HCT116 (cell line): ENCODE measurements around the gene DTNB.

Experiments
- CTCF ChIP-seq, 3 experiments: fragments of 200-600 bp in 1 of 3; sonication (generic) in 1 of 3; IDR thresholded peaks in 2 of 3; conservative IDR thresholded peaks in 1 of 3; 2 replicates each; pipeline ENCODE4 v1.5.1; 2012 to 2017; ENCODE audit warnings: low read depth in 2 of 3, low read length in 2 of 3, antibody characterized with exemption in 1 of 3, borderline replicate concordance in 1 of 3, control low read depth in 1 of 3, mild to moderate bottlenecking in 1 of 3, mixed read lengths in 1 of 3, mixed run types in 1 of 3, moderate library complexity in 1 of 3; ENCODE audit not compliant: insufficient read depth in 1 of 3
- EZH2 ChIP-seq: fragments of 200-600 bp; sonication (generic); IDR thresholded peaks from 2 replicates; pipeline ENCODE4 v1.6.1; 2017; ENCODE audit warnings: antibody characterized with exemption, mixed run types
- EZH2phosphoT487 ChIP-seq: fragments of 200-600 bp; IDR thresholded peaks from 2 replicates; pipeline ENCODE4 v1.6.1; 2018; ENCODE audit warnings: antibody characterized with exemption, borderline replicate concordance
- MAX ChIP-seq: IDR thresholded peaks from 2 replicates; pipeline ENCODE4 v1.6.1; 2012
- POLR2A ChIP-seq: IDR thresholded peaks from 2 replicates; pipeline ENCODE4 v1.7.0; 2011; ENCODE audit warnings: borderline replicate concordance; ENCODE audit not compliant: insufficient read depth, insufficient read length; ENCODE audit errors: extremely low read depth
- POLR2AphosphoS5 ChIP-seq: IDR thresholded peaks from 2 replicates; pipeline ENCODE4 v1.6.1; 2011; ENCODE audit warnings: mild to moderate bottlenecking, low read depth, low read length, moderate library complexity
- SIN3A ChIP-seq: IDR thresholded peaks from 2 replicates; pipeline ENCODE4 v1.6.1; 2012; ENCODE audit warnings: low read depth
- SP1 ChIP-seq: IDR thresholded peaks from 2 replicates; pipeline ENCODE4 v1.6.1; 2012; ENCODE audit warnings: low read depth
- SRF ChIP-seq: IDR thresholded peaks from 2 replicates; pipeline ENCODE4 v1.6.1; 2012; ENCODE audit warnings: low read depth
- TCF7L2 ChIP-seq: IDR thresholded peaks from 2 replicates; pipeline ENCODE4 v1.7.0; 2011; ENCODE audit warnings: borderline replicate concordance, inconsistent platforms; ENCODE audit not compliant: insufficient read depth, insufficient read length; ENCODE audit errors: extremely low read depth
- ZFX ChIP-seq: fragments of 450-650 bp; IDR thresholded peaks from 2 replicates; pipeline ENCODE4 v1.6.1; 2017

- TF ChIP-seq CTCF (IDR thresholded peaks at IDR 0.05 in 2 of 3, conservative IDR thresholded peaks at IDR 0.05 in 1 of 3; ENCODE audit: borderline replicate concordance in 1 of 3, insufficient read depth in 1 of 3, low read depth in 2 of 3, low read length in 2 of 3) (no peak), SIN3A (no peak), MAX (no peak), POLR2A (no peak), SP1 (no peak), POLR2AphosphoS5 (no peak), TCF7L2 (no peak), ZFX (no peak), SRF (no peak), EZH2 (no peak), EZH2phosphoT487 (no peak)
These were observed 306.1 kb downstream of the DTNB start for GRCh38 chr2:25367296-25367695.
